Stromal cell of bone marrow (primary cell): Measurements from ENCODE around the gene CHTF18.
"Not testable (repeated sequence)": the region's sequence is repeated elsewhere in the genome, so short reads cannot be mapped to it uniquely, and the experiment has no call there.

Experiments used
- DNase-seq: peaks from one replicate; pipeline ENCODE4 v3.0.0-alpha.2; 2012; ENCODE audit warnings: low read depth

Gene CHTF18

DNA sequence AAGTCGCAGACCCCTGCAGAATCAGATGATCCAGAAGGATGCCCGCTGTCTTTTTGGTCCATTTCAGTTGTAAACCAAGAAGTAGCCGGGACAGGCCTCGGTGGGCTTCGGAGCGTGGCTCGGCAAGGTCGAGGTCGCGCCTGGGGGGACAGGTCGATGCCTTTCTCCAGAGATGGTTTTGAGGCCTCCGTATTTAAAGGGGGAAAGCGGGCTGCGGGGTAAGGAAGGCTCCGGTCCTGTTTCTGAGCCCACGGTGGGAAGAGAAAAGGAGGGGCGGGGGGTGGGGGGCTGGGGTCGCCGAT, 19.6 kb downstream of the CHTF18 start:
- DNase-seq: no peak

DNA sequence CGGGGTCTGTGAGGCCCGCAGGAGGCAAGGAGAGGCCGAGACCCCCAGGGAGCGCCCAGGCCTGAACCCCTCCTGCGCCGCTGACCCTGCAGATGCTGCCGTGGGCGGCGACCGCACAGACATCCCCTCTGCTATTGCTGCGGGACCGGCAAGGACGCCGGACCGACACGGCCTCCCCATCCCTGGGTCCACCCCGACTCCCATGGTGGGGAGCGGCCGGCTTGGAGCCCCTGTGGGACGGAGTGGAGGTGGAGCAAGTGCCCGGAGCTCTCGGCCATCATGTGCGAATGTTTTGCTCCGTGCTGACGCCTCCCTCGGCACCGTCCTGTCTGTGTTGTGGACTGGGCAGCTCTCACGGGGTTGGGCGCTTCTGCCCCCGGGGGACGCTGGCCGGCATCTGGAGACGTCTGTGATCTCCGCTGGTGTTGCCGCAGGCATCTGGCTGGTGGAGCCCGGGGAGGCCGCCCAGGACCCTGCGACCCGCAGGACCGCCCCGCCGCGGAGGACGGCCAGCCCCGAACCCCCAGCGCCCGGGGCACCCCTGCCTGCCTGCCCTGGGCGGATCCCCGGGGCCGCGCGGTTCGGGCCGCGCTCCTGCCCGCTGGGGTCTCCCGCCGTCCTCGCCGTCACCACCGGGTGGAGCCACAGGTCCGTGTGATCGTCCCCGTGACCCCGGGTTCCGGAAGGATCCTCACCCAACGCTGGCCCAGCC, 24.9 kb downstream of the CHTF18 start:
- DNase-seq: peak; percentile 6

DNA sequence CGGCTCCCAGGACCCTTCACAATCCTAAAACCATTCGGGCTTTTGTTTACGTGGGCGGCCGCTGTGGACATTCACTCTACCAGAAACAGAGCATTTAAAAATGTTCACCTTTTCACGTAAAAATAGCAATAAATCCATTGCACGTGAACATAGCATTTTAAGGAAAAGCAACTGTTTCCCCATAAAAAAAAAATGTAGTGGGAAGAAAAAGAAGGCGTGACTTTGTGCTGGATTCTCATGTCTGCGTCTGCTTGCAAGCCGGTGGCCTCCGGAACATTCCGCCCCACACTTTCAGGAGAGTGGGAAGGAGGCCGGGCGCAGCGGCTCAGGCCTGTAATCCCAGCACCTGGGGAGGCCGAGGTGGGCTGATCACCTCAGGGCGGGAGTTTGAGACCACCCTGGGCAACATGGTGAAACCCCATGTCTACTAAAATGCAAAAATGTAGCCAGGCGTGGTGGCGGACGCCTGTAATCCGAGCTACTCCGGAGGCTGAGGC, 25.5 kb downstream of the CHTF18 start:
- DNase-seq: no peak

DNA sequence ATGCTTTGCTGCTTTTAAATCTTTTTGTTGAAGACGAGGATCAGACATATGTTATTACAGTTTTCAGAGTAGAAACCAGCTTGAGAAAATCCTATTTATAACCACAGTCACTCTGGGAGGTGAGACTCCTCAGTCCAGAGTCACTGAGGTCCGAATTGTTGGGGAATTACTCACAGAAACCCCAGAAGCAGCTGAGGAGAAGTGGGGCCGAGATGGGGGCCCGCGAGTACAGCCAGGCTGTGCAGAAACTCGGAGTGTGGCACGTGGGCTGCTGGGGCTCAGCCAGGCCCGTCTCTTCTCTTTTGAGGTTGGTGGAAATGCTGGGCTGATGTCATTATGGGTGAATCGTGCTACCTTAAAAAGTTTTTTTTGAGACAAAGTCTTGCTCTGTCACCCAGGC, 26.6 kb downstream of the CHTF18 start:
- DNase-seq: peak; percentile 14

DNA sequence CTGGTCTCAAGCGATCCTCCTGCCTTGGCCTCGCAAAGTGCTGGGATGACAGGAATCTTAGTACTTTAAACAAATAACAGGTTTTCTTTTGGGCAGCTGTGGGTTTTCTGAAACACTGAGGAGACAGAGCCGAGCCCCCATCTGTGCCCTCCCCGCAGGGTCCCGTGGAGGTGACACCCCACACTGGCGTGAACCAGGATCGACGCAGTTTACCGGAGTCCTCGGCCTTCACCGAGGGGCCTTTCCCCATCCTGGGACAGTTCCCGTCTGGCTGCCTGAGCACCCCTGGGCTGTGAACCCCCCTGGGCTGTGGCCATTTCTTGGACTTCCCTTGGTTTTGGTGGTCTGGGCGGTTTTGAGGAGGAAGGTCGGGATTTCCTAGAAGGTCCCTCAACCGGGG, 27.4 kb downstream of the CHTF18 start:
- no peak for DNase-seq

DNA sequence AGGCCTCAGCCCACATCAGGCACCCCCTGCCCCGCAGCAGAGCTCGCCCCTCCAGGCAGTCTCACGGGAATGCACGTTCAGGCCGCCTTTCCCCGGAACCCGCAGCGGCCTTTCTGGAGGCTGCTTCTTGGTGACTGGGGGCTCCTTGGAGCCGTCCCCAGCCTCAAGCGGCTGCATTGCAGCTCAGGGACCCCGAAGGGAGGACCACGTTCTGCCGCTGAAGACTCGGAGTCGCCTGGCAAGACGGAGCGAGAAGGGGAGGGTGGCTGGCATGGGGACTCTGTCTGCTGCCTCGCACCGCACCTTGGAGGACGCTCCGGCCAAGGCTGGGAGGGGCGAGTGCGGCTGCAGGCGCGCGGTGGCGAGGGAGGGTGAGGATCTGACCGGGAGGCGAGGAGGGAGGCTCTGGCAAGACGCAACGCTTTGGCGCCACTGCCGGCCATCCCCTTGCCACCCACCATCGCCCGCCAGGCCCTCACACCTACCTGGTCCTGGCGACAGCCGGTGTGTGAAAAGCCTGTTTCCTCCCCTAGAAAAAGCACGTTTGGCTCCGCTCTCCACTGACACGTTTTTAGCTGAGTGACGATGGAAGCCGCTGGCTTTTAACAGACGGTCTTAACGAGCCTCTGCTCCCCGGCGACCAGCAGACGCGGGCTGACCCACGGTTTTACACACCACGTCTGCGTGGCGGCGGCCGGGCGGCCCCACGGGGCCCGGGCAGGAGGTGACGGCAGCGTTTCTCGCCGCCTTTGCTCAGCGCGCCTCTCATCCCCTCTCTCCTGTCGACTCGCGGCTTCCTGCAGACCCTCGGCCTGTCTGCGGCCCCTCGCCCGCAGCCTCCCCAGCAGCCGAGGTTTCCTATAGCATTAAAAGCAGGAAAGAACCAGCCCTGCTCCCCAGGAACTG, 28.8 kb downstream of the CHTF18 start:
- no peak for DNase-seq

DNA sequence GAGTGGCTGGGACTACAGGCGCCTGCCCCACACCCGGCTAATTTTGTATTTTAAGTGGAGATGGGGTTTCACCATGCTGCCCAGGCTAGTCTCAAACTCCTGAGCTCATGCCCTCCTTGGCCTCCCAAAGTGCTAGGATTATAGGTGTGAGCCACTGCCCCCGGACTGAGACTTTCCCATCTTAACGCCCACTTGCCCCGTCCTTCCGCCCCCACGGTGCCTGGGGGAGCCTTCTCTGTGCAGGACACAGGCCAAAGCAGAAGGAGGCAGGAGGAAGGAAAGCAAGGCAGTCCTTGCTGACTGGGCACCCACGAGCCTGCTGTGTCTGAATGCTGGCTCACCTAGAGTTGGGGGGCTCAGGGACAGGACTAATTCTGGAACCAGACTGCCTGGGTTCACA, 29.7 kb downstream of the CHTF18 start:
- DNase-seq: no peak

DNA sequence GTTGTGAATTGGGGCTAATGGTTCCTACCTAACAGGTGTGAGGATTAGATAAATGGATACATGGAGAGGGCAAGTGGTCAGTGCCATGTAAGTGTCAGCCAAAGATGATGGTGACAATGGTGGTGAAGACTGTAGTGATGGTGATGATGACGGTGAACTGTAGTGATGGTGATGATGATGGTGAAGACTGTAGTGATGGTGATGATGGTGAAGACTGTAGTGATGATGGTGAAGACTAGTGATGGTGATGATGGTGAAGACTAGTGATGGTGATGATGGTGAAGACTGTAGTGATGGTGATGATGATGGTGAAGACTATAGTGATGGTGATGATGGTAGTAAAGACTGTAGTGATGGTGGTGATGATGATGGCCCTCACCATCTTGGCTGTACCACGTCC, 30.2 kb downstream of the CHTF18 start:
- no peak for DNase-seq

DNA sequence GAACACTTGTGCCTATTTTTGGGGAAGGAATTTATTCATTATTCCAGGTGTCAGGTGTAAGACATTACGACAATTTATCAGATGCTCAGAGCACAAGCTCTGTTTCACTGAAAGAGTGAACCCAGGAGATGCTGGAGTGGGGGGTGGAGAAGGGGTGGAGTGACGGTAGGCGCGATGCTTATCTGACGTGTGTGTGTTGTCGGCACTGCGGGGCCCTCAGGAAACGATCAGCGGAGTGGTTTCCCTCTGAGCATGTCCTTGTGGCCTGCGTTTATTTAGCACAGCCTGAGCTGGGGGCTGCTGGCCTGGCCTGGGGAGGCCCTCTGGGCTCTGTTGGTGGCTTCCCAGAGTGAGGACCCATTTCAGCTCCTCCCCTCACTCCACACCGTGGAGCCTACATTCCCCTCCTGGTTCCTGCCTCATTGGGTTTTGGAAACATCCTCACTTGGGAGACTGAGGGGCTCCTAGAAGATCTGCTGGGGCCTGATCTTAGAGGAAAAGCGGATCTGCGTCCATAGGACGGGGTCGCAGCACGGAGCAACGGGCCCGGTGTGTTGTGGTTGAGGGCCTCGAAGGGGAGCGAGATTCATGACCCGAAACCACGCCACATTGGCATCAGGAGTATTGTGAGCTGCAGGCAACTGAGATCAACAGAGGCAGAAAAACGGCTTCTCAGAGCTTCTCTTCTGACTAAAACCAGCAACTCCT, 31.1 kb downstream of the CHTF18 start:
- no peak for DNase-seq

DNA sequence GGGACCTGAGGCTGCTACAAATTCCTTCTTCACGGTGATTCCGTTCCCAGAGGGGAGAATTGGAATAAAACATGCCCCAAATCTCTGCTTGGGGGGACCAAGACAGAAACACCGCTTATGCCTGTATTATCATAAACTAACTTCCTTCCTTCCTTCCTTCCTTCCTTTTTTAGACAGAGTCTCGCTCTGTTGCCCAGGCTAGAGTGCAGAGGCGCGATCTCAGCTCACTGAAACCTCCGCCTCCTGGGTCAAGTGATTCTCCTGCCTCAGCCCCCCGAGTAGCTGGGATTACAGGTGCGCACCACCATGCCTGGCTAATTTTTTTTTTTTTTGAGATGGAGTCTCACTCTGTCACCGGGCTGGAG, 31.6 kb downstream of the CHTF18 start:
- not testable (repeated sequence) for DNase-seq

DNA sequence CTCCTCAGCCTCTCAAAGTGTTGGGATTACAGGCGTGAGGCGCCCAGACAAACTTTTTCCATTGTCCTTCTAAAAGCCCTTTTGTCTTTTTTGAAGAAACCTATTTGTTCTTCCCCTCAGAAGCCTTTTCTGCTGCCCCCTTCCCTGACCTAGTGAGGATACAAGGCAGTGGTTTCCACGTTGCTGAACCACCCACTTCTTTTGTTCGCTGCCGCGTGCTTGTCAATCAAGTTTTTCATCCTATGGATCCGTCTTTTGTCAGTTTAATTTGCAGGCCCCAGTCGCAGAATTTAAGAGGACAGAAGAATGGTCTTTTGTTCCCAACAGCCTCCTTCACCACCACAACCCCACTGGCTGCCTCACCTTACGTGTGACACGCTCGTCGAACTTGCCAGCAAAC, 32.3 kb downstream of the CHTF18 start:
- DNase-seq: no peak

DNA sequence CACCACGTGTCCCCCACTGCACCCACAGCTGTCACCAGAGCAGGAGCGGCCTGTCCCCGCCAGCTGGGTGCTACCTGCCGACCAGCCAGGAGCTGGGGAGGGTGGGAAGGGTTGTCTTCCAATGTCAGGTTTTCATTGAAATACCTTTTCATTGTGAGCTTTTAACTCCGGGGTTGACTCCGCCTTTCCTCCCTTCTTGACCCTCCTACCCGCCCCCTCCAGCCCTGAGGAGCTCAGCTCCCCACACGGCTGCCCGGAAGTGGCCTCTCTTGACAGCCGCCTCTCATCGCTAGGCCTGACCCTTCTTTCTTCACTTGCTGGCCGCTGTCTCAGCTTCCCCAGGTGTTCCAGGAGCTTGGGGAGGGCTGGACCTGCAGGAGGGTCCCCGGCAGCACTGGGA, 33.3 kb downstream of the CHTF18 start:
- DNase-seq: no peak

DNA sequence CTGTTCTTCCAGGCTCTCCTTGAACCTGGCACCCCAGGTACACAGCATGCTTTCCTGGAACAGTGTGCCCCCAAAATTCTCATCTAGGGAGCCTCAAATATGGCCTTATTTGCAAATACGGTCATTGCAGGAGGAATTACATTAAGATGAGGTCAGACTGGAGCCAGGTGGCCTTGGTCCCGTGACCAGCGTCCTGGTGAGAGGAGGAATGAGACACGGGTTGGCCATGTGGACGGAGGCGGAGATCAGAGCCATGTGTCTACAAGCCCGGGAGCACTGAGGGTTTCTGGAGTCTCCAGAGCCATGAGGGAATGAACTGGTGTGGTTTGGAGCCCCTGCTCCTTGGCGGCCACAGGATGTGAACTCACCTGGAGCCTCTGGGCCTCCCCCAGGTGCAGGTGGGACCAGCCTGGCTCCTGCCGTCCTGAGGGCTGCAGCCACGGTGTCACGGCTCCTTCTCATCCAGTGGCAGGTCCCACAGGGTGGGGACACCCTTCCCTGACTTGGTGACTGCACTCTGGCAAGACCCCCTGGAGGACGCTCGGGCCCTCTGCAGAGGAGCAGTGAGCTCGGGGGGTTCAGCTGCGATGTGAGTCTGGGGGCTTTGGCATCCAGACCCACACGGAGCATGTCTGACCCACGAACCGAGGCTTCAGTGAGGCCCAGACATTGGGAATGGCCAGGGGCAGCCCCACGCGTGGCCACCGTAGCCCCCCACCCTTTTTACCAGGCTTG, 33.9 kb downstream of the CHTF18 start:
- DNase-seq: no peak

DNA sequence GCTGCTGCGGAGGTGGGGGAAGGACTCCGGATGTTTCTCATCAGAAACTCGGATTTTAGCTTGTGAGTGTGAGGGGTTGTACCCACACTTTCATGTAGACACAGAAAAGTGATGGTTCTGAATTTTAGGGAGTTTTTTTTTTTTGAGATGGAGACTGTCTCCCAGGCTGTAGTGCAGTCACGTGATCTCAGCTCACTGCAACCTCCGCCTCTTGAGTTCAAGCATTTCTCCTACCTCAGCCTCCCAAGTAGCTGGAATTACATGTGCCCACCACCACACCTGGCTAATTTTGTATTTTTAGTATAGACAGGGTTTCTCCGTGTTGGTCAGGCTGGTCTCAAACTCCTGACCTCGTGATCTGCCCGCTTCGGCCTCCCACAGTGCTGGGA, 34.5 kb downstream of the CHTF18 start:
- DNase-seq: no peak

DNA sequence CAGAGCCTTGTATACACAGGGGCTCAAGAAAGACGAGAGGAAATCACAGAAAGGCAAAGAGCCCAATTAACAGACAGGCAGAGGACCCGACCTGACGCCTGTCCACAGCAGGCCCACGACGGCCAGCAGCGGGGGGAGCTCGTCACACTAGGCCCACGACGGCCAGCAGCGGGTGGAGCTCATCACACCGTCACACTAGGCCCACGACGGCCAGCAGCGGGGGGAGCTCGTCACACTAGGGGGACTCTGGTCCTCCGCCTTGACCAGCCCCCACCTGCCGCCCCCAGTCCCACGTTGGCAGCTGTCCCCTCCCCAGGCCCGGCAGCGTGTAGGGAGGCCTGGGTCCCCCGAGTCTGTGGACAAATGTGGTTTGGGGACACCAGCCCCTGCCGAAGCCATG, 35.8 kb downstream of the CHTF18 start:
- no peak for DNase-seq

DNA sequence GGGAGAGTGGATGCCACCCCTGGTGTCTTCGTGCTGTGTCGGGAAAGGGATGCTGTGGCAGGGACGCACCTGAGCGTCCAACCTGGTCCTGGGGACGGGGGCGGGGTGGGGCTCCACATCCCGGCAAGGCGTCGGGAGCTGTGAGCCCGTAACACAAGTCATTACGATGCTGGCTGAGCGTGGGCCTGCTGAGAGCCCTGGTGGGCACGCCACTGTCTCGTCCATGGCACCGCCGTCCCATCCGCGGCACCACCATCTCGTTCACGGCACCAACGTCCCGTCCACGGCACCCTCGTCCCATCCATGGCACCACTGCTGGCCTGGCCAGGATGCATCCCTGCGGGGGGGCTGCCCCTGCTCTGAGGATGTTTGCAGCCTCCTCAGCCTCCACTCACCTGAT, 36.2 kb downstream of the CHTF18 start:
- DNase-seq: no peak

DNA sequence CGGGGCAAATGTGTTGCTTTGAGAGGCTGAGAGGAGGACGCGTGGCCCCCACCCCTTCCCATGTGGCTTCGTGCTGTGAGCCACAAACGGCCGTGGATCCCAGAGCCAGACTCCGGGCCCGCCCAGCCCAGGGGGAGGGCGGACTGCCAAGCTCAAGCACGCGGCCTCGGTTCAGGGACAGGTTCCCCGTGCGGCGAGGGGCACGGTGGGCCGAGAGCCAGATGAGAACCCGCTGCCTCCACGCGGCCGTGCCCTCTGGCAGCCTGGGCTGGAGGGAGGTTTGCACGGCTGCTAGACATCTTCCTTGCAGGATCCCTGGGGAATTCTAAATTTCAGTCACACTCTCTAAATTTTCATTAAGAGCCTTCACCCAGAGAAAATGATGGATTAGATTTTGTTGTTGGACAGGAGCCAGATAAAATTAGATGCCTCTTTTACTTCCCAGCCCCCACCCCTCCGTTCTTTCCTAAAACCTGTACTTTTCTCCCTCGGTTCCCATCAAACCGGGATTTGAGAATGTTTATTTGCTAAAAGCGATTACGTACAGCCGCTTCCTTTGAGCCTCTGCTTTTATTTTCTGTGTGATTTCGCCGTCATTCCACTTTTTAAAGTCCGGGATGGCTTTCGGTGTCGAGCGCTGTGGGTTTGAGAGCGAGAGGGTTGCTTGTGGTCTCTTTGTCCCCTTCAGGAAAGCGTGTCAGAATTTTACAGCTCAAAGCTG, 37.1 kb downstream of the CHTF18 start:
- DNase-seq: no peak

DNA sequence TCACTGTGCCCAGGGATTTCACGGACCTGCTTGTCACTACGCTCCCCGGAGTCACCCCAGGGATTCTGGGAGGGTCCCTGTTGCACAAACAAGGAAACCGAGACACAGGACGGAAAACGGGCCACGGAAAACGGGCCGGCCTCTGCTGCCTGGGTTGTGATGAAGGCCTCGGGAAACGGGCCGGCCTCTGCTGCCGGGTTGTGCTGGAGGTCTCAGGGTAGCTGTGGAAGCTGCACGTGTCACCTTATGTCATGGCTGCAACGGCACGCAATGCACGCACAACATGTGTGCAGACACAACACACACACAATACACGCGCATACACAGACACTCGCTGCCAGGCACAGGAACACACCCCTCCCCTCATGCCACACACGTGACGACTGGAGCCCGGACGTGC, 39.1 kb downstream of the CHTF18 start:
- no peak for DNase-seq

DNA sequence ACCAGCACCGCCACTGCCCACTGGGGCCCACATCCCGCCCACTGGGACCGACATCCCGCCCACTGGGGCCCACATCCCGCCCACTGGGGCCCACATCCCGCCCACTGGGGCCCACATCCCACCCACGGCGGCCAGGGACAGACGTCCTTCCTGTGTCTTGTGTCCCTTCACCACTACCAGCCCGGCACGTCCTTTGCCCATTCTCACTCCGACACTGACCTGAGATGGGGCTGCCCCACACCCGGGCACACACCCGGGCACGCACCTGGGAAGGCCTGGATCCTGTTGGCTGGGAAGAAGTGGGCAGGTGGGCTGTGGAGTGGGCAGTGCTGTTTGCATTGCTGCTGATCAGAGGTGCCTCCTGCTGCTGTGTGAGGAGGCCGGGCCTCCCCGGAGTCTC, 40.5 kb downstream of the CHTF18 start:
- no peak for DNase-seq

DNA sequence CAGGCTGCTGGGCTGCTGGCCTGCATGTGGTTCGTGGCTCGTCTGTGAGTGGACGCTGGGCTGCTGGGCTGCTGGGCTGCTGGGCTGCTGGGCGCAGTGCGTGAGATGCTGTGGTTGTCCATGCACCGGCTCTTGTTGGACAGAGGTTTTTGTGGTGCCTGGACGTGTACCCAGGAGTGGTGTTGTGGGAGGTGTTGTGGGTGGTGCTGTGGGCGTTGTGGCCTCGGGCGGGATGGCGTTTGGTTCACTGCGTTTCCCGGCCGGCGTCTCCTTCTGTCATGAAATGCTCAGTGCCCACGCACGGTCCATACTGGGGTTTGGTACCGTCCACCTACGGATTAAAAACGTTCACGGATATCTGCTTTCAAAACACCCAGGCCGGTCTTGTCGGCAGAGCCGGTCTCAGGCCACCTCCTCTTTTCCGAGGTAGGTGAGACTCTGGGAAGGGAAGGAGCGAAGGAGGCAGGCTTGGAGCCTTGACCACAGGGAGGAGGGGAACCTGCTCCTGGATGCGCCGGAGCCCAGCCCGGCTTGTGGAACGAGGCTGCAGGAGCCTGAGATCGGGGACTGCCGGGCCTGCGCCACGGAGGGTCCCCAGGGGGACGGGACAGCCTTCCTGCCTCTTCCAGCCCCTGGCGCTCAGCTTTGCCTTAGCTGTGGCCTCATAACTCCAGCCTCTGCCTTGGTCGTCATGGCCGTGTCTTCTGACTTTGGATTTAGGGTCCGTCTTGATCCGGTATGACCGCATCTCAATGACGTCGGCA, 41.9 kb downstream of the CHTF18 start:
- no peak for DNase-seq
